IMR-90 (cell line): Measurements from ENCODE around the gene TUBA8. TPM values are rescaled to one million over a fixed set of nuclear protein-coding genes. Genes with fewer than 3 reads are reported as not detected.
A peak's percentile ranks its signal among the peaks of the same experiment; 100 is the strongest.

Source experiments
- ATAC-seq: fragments of 200-7000 bp; cut with Tn5 transposase; 2 replicates; pipeline ENCODE4 v1.9.1; 2020; ENCODE audit warnings: low read depth, mild to moderate bottlenecking, moderate library complexity
- BruUV-seq: library from RNA; stranded (reverse); fragments of 400-500 nt; replicated peaks from 2 replicates; lab custom pipeline; 2021; lab: Mats Ljungman, UMichigan
- CTCF ChIA-PET: fragments of 300-600 bp; formaldehyde crosslinking; extraction: SDS; loops from one replicate; lab custom pipeline; 2021; ENCODE audit warnings: antibody characterized with exemption; lab: Yijun Ruan, JAX
- POLR2A ChIA-PET: fragments of 300-600 bp; sonication (Branson Sonifier 250); formaldehyde crosslinking; loops from one replicate; lab custom pipeline; 2022; ENCODE audit warnings: antibody characterized with exemption; ENCODE audit not compliant: unreplicated experiment; lab: Charles Lee
- DNase-seq: peaks from one replicate; pipeline ENCODE4 v3.0.0; 2013
- H2AFZ ChIP-seq: replicated peaks from 2 replicates; pipeline ENCODE3; 2013; ENCODE audit warnings: low read length, mild to moderate bottlenecking; ENCODE audit not compliant: poor library complexity
- H2AK5ac ChIP-seq: 2 replicates; pipeline ENCODE4 v1.6.1; 2013; ENCODE audit warnings: low read depth, low read length, inconsistent platforms
- H2AK9ac ChIP-seq: replicated peaks from 2 replicates; pipeline ENCODE3; 2013; ENCODE audit warnings: mild to moderate bottlenecking, low read depth, low read length, moderate library complexity; ENCODE audit not compliant: poor library complexity
- H2BK120ac ChIP-seq: 2 replicates; pipeline ENCODE4 v1.6.1; 2013; ENCODE audit warnings: low read depth, low read length, inconsistent platforms
- H2BK15ac ChIP-seq: 3 replicates; pipeline ENCODE4 v1.6.1; 2013; ENCODE audit warnings: low read depth, low read length, inconsistent platforms
- H2BK20ac ChIP-seq: 2 replicates; pipeline ENCODE4 v1.6.1; 2013; ENCODE audit warnings: low read depth, mild to moderate bottlenecking, inconsistent platforms, low read length, moderate library complexity
- H2BK5ac ChIP-seq: 2 replicates; pipeline ENCODE4 v1.6.1; 2013; ENCODE audit warnings: mild to moderate bottlenecking, low read depth, low read length, inconsistent platforms; ENCODE audit not compliant: poor library complexity, severe bottlenecking
- H3K14ac ChIP-seq: replicated peaks from 2 replicates; pipeline ENCODE4 v1.6.1; 2013; ENCODE audit warnings: low read depth, low read length, inconsistent platforms
- H3K18ac ChIP-seq: 2 replicates; pipeline ENCODE4 v1.6.1; 2013; ENCODE audit warnings: low read depth, low read length, control low read depth
- H3K23ac ChIP-seq: 2 replicates; pipeline ENCODE4 v1.6.1; 2013; ENCODE audit warnings: low read depth, low read length, inconsistent platforms
- H3K27ac ChIP-seq: 2 replicates; pipeline ENCODE4 v1.5.1; 2013; ENCODE audit warnings: mild to moderate bottlenecking, control low read depth, low read length; ENCODE audit not compliant: insufficient read depth
- H3K27me3 ChIP-seq: 2 replicates; pipeline ENCODE4 v1.6.1; 2013; ENCODE audit warnings: low read length; ENCODE audit not compliant: control insufficient read depth, insufficient read depth
- H3K36me3 ChIP-seq: 2 replicates; pipeline ENCODE4 v1.6.1; 2013; ENCODE audit warnings: low read length, mixed read lengths; ENCODE audit not compliant: control insufficient read depth, insufficient read depth
- H3K4ac ChIP-seq: 2 replicates; pipeline ENCODE4 v1.6.1; 2013; ENCODE audit warnings: low read depth, low read length, inconsistent platforms
- H3K4me1 ChIP-seq: 2 replicates; pipeline ENCODE4 v1.6.1; 2013; ENCODE audit warnings: low read length, mixed read lengths; ENCODE audit not compliant: control insufficient read depth, insufficient read depth
- H3K4me2 ChIP-seq: 2 replicates; pipeline ENCODE4 v1.6.1; 2013; ENCODE audit warnings: low read depth, mild to moderate bottlenecking, control low read depth, low read length, moderate library complexity
- H3K4me3 ChIP-seq: 2 replicates; pipeline ENCODE4 v1.5.1; 2013; ENCODE audit warnings: low read depth, mild to moderate bottlenecking, control low read depth, low read length, moderate library complexity; ENCODE audit not compliant: insufficient read depth
- H3K56ac ChIP-seq: 2 replicates; pipeline ENCODE4 v1.6.1; 2013; ENCODE audit warnings: low read length, inconsistent platforms; ENCODE audit not compliant: insufficient read depth; ENCODE audit errors: extremely low read depth
- H3K79me1 ChIP-seq, 2 experiments: 2 replicates each; pipeline ENCODE4 v1.6.1; 2013; ENCODE audit warnings: low read length in 2 of 2, inconsistent platforms in 1 of 2, low read depth in 1 of 2
- H3K9ac ChIP-seq: 2 replicates; pipeline ENCODE4 v1.6.1; 2013; ENCODE audit warnings: low read depth, low read length, control low read depth
- H3K9me1 ChIP-seq: 2 replicates; pipeline ENCODE4 v1.6.1; 2013; ENCODE audit warnings: low read length, inconsistent platforms; ENCODE audit not compliant: insufficient read depth
- H3K9me3 ChIP-seq: 2 replicates; pipeline ENCODE4 v1.6.1; 2013; ENCODE audit warnings: low read length; ENCODE audit not compliant: control insufficient read depth, insufficient read depth
- H4K20me1 ChIP-seq: 2 replicates; pipeline ENCODE4 v1.6.1; 2013; ENCODE audit warnings: low read length, inconsistent platforms; ENCODE audit not compliant: insufficient read depth
- H4K5ac ChIP-seq: 2 replicates; pipeline ENCODE4 v1.6.1; 2013; ENCODE audit warnings: mild to moderate bottlenecking, low read depth, low read length, control low read depth
- H4K8ac ChIP-seq, 2 experiments: 2 replicates each; pipeline ENCODE4 v1.6.1; 2013; ENCODE audit warnings: low read depth in 2 of 2, low read length in 2 of 2, control low read depth in 1 of 2, inconsistent platforms in 1 of 2
- H4K91ac ChIP-seq: 2 replicates; pipeline ENCODE4 v1.6.1; 2013; ENCODE audit warnings: low read depth, low read length, inconsistent platforms; ENCODE audit not compliant: insufficient read depth
- BHLHE40 ChIP-seq: fragments of 150-350 bp; IDR thresholded peaks from 2 replicates; pipeline ENCODE4 v1.6.1; 2016; ENCODE audit warnings: mild to moderate bottlenecking, low read depth, low read length
- CEBPB ChIP-seq: IDR thresholded peaks from 2 replicates; pipeline ENCODE4 v1.6.1; 2012; ENCODE audit warnings: low read depth, low read length, improper control_type of control experiment
- ELK1 ChIP-seq: fragments of 150-350 bp; IDR thresholded peaks from 2 replicates; pipeline ENCODE4 v1.6.1; 2016; ENCODE audit warnings: low read depth, mild to moderate bottlenecking, low read length, moderate library complexity, borderline replicate concordance
- FOS ChIP-seq: fragments of 150-350 bp; IDR thresholded peaks from 2 replicates; pipeline ENCODE4 v1.6.1; 2016; ENCODE audit warnings: low read depth, low read length
- MAFK ChIP-seq: IDR thresholded peaks from 2 replicates; pipeline ENCODE4 v1.6.1; 2012; ENCODE audit warnings: low read depth, low read length, improper control_type of control experiment
- MAZ ChIP-seq: IDR thresholded peaks from 2 replicates; pipeline ENCODE4 v1.6.1; 2012; ENCODE audit warnings: low read depth, mild to moderate bottlenecking, low read length, improper control_type of control experiment, moderate library complexity, borderline replicate concordance
- MXI1 ChIP-seq: IDR thresholded peaks from 2 replicates; pipeline ENCODE4 v1.6.1; 2012; ENCODE audit warnings: low read depth, mild to moderate bottlenecking, low read length, moderate library complexity, borderline replicate concordance
- NFE2L2 ChIP-seq: fragments of 150-350 bp; IDR thresholded peaks from 2 replicates; pipeline ENCODE4 v1.6.1; 2016; ENCODE audit warnings: low read depth, mild to moderate bottlenecking, low read length
- POLR2A ChIP-seq: IDR thresholded peaks from 2 replicates; pipeline ENCODE4 v1.6.1; 2012; ENCODE audit warnings: mild to moderate bottlenecking, low read depth, low read length
- RAD21 ChIP-seq: IDR thresholded peaks from 2 replicates; pipeline ENCODE4 v1.6.1; 2012; ENCODE audit warnings: low read length, improper control_type of control experiment
- RCOR1 ChIP-seq: IDR thresholded peaks from 2 replicates; pipeline ENCODE4 v1.6.1; 2012; ENCODE audit warnings: mild to moderate bottlenecking, low read length, improper control_type of control experiment; ENCODE audit not compliant: insufficient replicate concordance
- RFX5 ChIP-seq: IDR thresholded peaks from 2 replicates; pipeline ENCODE4 v1.8.0; 2012; ENCODE audit warnings: low read depth, mild to moderate bottlenecking, low read length, moderate library complexity
- SMC3 ChIP-seq: fragments of 150-350 bp; IDR thresholded peaks from 2 replicates; pipeline ENCODE4 v1.6.1; 2016; ENCODE audit warnings: low read depth, mild to moderate bottlenecking, antibody characterized with exemption, low read length, moderate library complexity
- dilution Hi-C: fragments of 300-500 bp; cut with HindIII; formaldehyde crosslinking; loops from one replicate; pipeline ENCODE4 v1.14.3; 2018; ENCODE audit warnings: low sequenced_read_pairs; ENCODE audit not compliant: unreplicated experiment
- in situ Hi-C: fragments of 300-500 bp; cut with MboI; formaldehyde crosslinking; loops from 3 replicates; pipeline ENCODE4 v1.14.3; 2019; ENCODE audit warnings: low sequenced_read_pairs, inconsistent platforms, mixed read lengths
- intact Hi-C: fragments of 100-400 bp; cut with micrococcal nuclease; formaldehyde crosslinking; loops from 2 replicates; pipeline ENCODE4 v1.10.0; 2022
- polyA plus RNA-seq, 3 experiments: library from polyadenylated mRNA; depleted of rRNA; stranded (reverse); fragments of >200 nt; gene quantifications; 2 replicates each; pipeline ENCODE4 v1.2.3, GENCODE V29; 2012; ENCODE audit warnings: low replicate concordance in 1 of 3
- total RNA-seq: library from RNA; depleted of rRNA; stranded (reverse); fragments of >200 nt; gene quantifications from 2 replicates; pipeline ENCODE4 v1.2.3, GENCODE V29; 2012
- TF ChIP-seq, protein P1 (sequence below): conservative IDR thresholded peaks from 2 replicates; pipeline ENCODE4 v1.5.1; 2012; ENCODE audit warnings: mild to moderate bottlenecking, low read depth, low read length, improper control_type of control experiment
- TF ChIP-seq, protein P2 (sequence below): fragments of 150-350 bp; IDR thresholded peaks from 2 replicates; pipeline ENCODE4 v1.6.1; 2017; ENCODE audit warnings: mild to moderate bottlenecking, antibody characterized with exemption, low read length, low read depth

Gene TUBA8
- total and polyA plus RNA-seq, 2 of the 4 experiments (the other 2 are of a cell fraction): 1.4 to 2.2 TPM

DNA sequence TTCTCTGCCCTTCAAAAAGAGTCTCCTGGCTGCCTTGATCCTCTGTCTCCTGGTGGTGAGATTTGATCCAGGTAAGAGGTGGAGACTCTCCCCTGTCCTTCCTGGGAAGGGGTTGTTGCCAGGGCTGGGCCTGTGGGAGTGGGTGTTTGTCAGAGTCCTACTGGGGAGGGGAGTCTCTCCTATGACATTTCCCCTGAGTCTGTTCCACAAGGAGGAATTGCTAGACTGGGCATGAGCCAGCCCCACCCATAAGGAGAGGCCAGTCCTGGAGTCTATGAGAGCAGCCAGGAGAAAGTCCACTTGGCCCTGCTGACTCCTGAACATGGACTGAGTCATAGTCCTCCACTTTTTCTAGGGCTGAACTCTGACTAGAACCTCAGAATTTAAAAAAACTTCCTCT, 25.4 kb upstream of the TUBA8 start:
- ChIA-PET CTCF (no interaction called here), POLR2A (no interaction called here)
- no peak overlapping the region for H4K91ac ChIP-seq
- H2AK5ac ChIP-seq: no peak overlapping the region
- no peak overlapping the region for H4K8ac ChIP-seq
- no peak overlapping the region for H2BK120ac ChIP-seq
- H3K9ac ChIP-seq: no peak overlapping the region
- H3K4me1 ChIP-seq: no peaks in the 10 kb centered on the region
- intact Hi-C loops: loop anchor here (5.0 kb wide), 1 partner anchor 47 kb away; no protein-coding TSS in a partner anchor
- in situ Hi-C loops: no loop called here
- no peak overlapping the region for H3K18ac ChIP-seq
- no peaks in the 10 kb centered on the region for H3K27me3 ChIP-seq
- no peak overlapping the region for H3K4me2 ChIP-seq
- no peak overlapping the region for H4K5ac ChIP-seq
- H3K4me3 ChIP-seq: no peak overlapping the region
- DNase-seq (peak; percentile 34), ATAC-seq (peak; percentile 54)
- no peak overlapping the region for H3K56ac ChIP-seq
- no peak overlapping the region for H2BK20ac ChIP-seq
- H3K36me3 ChIP-seq: peaks cover 51% of the 10 kb centered on the region
- H3K27ac ChIP-seq: no peak overlapping the region
- H3K79me1 ChIP-seq: peaks cover 16 to 32% of the 10 kb centered on the region in 2 experiments; a peak in 2 of 4 replicates
- dilution Hi-C loops: no loop called here
- TF ChIP-seq FOS: no peak
- no peak for TF ChIP-seq NFE2L2
- TF ChIP-seq ELK1: no peak
- no peak for TF ChIP-seq RCOR1
- TF ChIP-seq MXI1: no peak
- TF ChIP-seq MAZ: no peak
- TF ChIP-seq, protein P1, sequence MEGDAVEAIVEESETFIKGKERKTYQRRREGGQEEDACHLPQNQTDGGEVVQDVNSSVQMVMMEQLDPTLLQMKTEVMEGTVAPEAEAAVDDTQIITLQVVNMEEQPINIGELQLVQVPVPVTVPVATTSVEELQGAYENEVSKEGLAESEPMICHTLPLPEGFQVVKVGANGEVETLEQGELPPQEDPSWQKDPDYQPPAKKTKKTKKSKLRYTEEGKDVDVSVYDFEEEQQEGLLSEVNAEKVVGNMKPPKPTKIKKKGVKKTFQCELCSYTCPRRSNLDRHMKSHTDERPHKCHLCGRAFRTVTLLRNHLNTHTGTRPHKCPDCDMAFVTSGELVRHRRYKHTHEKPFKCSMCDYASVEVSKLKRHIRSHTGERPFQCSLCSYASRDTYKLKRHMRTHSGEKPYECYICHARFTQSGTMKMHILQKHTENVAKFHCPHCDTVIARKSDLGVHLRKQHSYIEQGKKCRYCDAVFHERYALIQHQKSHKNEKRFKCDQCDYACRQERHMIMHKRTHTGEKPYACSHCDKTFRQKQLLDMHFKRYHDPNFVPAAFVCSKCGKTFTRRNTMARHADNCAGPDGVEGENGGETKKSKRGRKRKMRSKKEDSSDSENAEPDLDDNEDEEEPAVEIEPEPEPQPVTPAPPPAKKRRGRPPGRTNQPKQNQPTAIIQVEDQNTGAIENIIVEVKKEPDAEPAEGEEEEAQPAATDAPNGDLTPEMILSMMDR: no peak
- TF ChIP-seq CEBPB: no peak
- TF ChIP-seq BHLHE40: no peak
- TF ChIP-seq MAFK: no peak
- TF ChIP-seq, protein P2, sequence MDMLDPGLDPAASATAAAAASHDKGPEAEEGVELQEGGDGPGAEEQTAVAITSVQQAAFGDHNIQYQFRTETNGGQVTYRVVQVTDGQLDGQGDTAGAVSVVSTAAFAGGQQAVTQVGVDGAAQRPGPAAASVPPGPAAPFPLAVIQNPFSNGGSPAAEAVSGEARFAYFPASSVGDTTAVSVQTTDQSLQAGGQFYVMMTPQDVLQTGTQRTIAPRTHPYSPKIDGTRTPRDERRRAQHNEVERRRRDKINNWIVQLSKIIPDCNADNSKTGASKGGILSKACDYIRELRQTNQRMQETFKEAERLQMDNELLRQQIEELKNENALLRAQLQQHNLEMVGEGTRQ: no peak
- no peak for TF ChIP-seq RAD21
- no peak for TF ChIP-seq RFX5
- no peak for TF ChIP-seq POLR2A
- no peak for TF ChIP-seq SMC3
- no peak overlapping the region for H3K23ac ChIP-seq
- H2BK15ac ChIP-seq: no peak overlapping the region
- no peaks in the 10 kb centered on the region for H3K9me3 ChIP-seq
- H2BK5ac ChIP-seq: no peak overlapping the region
- no peak overlapping the region for H3K4ac ChIP-seq
- peaks cover 4% of the 10 kb centered on the region; the same call in 1 of the 2 replicates for H3K9me1 ChIP-seq
- H2AFZ ChIP-seq: no peak overlapping the region
- H3K14ac ChIP-seq: no peak overlapping the region
- H2AK9ac ChIP-seq: no peak overlapping the region
- no TSS peak for BruUV-seq
- H4K20me1 ChIP-seq: no peaks in the 10 kb centered on the region
